Lower leg skin (tissue), 4 donors: ENCODE results near the gene NDUFB5. TPM values are rescaled to one million over a fixed set of nuclear protein-coding genes. Genes with fewer than 3 reads are reported as not detected.
"Not testable (repeated sequence)": the region's sequence is repeated elsewhere in the genome, so short reads cannot be mapped to it uniquely, and the experiment has no call there.

Source experiments
- DNase-seq, 2 donors: peaks; one replicate each; pipeline ENCODE4 v3.0.0-alpha.2; 2019; ENCODE audit warnings: low spot score in 2 of 2
- H3K4me3 ChIP-seq: fragments of 200-600 bp; sonication (generic); 2 replicates; pipeline ENCODE4 v1.5.1; 2017; ENCODE audit warnings: mild to moderate bottlenecking, low read depth; ENCODE audit not compliant: poor library complexity, severe bottlenecking
- CTCF ChIP-seq, 3 donors: fragments of 450-650 bp; IDR thresholded peaks; one replicate each; pipeline ENCODE4 v1.5.1; 2016; ENCODE audit warnings: antibody characterized with exemption in 3 of 3, mild to moderate bottlenecking in 3 of 3, moderate library complexity in 2 of 3
- POLR2A ChIP-seq, 2 donors: fragments of 450-650 bp; IDR thresholded peaks; one replicate each; pipeline ENCODE4 v1.6.1; 2016 to 2017; ENCODE audit warnings: antibody characterized with exemption in 2 of 2, mild to moderate bottlenecking in 1 of 2, moderate library complexity in 1 of 2
- WGBS, 2 donors: methylation state at CpG; one replicate each; pipeline ENCODE4 v1.1.5; 2018; 5-methylcytosine and 5-hydroxymethylcytosine counted together
- intact Hi-C: fragments of 100-400 bp; cut with DNase I; formaldehyde crosslinking; loops from one replicate; pipeline ENCODE4 v1.15.0; 2023; ENCODE audit warnings: low total_unique reads
- total RNA-seq, 4 donors: library from RNA; depleted of rRNA; stranded (reverse); fragments of >200 nt; gene quantifications; one replicate each; pipeline ENCODE4 v1.1.0, GENCODE V29; 2016

The NDUFB5 gene
- total RNA-seq, 4 donors from 2014 or later = 61.1 to 92.5 (median 78.3) TPM

DNA sequence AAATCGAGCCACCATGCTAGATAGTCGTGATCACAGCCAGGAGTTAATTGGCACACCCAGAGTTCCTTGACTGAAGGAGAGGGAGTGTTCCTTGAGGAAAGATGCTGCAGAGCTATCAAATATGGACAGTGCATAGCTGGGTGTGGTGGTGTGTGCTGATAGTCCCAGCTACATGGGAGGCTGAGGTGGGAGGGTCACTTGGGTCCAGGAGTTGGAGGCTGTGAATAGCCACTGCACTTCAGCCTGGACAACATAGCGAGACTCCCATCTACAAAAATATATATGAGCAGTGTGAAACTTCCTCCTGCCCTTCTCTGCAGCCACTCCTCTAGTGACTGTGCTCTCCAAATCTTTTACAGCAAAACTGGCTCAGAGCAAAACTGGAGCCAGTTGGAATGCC is 38.3 kb downstream of the NDUFB5 start:
- 90 to 93% methylated on average over 3 of the region's 3 CpGs for WGBS, 2 donors
- DNase-seq = no peak
- TF ChIP-seq CTCF (IDR thresholded peaks at IDR 0.05) = no peak
- no peak for TF ChIP-seq POLR2A (IDR thresholded peaks at IDR 0.05)
- intact Hi-C loops = no loop called here
- no peak overlapping the region for H3K4me3 ChIP-seq

GRCh38 chr3:179643837-179644236 is 39.2 kb downstream of the NDUFB5 start:
- H3K4me3 ChIP-seq, intact Hi-C loops, DNase-seq: not testable (repeated sequence)
- WGBS, 2 donors = 96 to 97% methylated on average over 8 of the region's 8 CpGs

GRCh38 chr3:179646177-179646576 is 41.6 kb downstream of the NDUFB5 start:
- no peak for DNase-seq
- 77 to 84% methylated on average over 3 of the region's 3 CpGs for WGBS, 2 donors
- intact Hi-C loops = no loop called here
- no peak for TF ChIP-seq POLR2A (IDR thresholded peaks at IDR 0.05)
- no peak for TF ChIP-seq CTCF (IDR thresholded peaks at IDR 0.05)
- H3K4me3 ChIP-seq = no peak overlapping the region

GRCh38 chr3:179651687-179652446 is 47.3 kb downstream of the NDUFB5 start:
- no peak for DNase-seq
- TF ChIP-seq POLR2A (IDR thresholded peaks at IDR 0.05) = no peak
- no peak for TF ChIP-seq CTCF (IDR thresholded peaks at IDR 0.05)
- no peak overlapping the region for H3K4me3 ChIP-seq
- intact Hi-C loops = no loop called here
- WGBS, 2 donors = 31 to 32% methylated on average over 11 of the region's 11 CpGs

GRCh38 chr3:179652447-179653095 is 48.0 kb downstream of the NDUFB5 start, which contains the start of gene USP13:
TSS of gene USP13 (plus strand) at chr3:179653040. CDS start at chr3:179653226, 186 bp downstream.
- peak; percentile 47 to 90 for DNase-seq
- 1% methylated on average over 33 to 53 of the region's 56 CpGs for WGBS, 2 donors
- intact Hi-C loops = no loop called here
- H3K4me3 ChIP-seq = peak within 1 kb of the TSS; percentile 83
- no peak for TF ChIP-seq POLR2A (IDR thresholded peaks at IDR 0.05)
- TF ChIP-seq CTCF (IDR thresholded peaks at IDR 0.05) = no peak

DNA sequence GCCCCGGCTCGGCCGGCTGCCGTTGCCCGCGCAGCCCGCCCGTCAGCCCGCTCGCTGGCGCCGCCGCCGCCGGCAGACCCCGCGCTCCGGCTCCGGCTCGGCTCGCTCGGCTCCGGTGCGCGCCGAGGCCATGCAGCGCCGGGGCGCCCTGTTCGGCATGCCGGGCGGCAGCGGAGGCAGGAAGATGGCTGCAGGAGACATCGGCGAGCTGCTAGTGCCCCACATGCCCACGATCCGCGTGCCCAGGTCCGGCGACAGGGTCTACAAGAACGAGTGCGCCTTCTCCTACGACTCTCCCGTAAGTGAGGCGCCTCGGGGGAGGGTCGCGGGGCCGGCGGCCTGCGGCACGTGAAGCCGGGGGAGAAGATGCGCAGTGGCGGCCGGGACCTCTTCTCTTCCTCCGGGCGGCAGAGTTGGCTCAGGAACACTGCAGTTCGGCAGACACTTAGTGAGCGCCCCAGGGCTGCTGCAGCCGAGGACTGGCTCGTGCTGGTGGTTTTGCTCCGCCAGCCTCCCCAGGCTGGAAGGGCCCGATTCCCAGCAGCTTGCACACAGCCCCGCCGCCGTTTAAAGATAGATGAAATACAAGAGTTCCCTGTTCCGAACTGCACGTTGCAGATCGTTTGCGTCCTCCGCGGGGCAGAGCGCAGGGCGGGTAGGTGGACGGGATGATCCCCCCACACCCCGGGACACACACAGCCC is 48.7 kb downstream of the NDUFB5 start:
- peak; percentile 63 to 95 for DNase-seq
- TF ChIP-seq CTCF (IDR thresholded peaks at IDR 0.05) = no peak
- TF ChIP-seq POLR2A (IDR thresholded peaks at IDR 0.05) = no peak
- peak overlapping the region; percentile 83 for H3K4me3 ChIP-seq
- intact Hi-C loops = no loop called here
- 0 to 1% methylated on average over 21 to 46 of the region's 77 CpGs for WGBS, 2 donors
